ENCODE data around the gene PHLDB1.

- TF ChIP-seq CTCF (conservative IDR thresholded peaks at IDR 0.05) = no peak
- TF ChIP-seq EZH2 (IDR thresholded peaks at IDR 0.05; ENCODE audit: low read depth) = no peak
Observed at GRCh38 chr11:118644496-118644895, 37.1 kb downstream of the PHLDB1 start.

Measured in PC-9 (cell line).